OCI-LY1 (cell line): Measurements from ENCODE around the gene ZNF101.

ENCODE experiments used
- EZH2 ChIP-seq: fragments of 200-600 bp; sonication (generic), shearing (Covaris generic); IDR thresholded peaks from 2 replicates; pipeline ENCODE4 v1.8.0; 2017; ENCODE audit warnings: borderline replicate concordance, mixed run types, mild to moderate bottlenecking, antibody characterized with exemption, low read length, moderate library complexity, mixed read lengths
- TF ChIP-seq, protein P1 (sequence below): fragments of 200-600 bp; sonication (generic), shearing (Covaris generic); IDR thresholded peaks from 2 replicates; pipeline ENCODE4 v1.5.1; 2017; ENCODE audit warnings: mild to moderate bottlenecking, antibody characterized with exemption, low read length, moderate library complexity, mixed read lengths

DNA sequence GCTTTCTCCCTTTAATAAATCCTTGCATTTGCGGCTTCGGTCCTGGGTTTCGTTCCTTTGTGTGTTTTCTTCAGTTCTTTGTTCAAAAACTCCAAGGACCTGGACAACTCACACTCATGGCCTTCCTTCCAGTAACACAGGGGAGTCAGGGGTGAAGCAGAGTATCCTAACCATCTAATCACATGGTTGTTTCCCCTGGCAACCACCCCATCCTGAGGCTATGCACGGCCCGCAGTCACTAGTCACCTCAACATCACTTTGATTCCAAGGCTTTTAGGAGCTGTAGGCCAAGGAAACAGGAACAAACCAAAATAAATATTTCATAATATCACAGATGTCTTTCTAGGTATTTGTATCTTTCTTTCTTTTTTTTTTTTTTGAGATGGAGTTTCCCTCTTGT lies 28.9 kb downstream of the ZNF101 start:
- TF ChIP-seq, protein P1, sequence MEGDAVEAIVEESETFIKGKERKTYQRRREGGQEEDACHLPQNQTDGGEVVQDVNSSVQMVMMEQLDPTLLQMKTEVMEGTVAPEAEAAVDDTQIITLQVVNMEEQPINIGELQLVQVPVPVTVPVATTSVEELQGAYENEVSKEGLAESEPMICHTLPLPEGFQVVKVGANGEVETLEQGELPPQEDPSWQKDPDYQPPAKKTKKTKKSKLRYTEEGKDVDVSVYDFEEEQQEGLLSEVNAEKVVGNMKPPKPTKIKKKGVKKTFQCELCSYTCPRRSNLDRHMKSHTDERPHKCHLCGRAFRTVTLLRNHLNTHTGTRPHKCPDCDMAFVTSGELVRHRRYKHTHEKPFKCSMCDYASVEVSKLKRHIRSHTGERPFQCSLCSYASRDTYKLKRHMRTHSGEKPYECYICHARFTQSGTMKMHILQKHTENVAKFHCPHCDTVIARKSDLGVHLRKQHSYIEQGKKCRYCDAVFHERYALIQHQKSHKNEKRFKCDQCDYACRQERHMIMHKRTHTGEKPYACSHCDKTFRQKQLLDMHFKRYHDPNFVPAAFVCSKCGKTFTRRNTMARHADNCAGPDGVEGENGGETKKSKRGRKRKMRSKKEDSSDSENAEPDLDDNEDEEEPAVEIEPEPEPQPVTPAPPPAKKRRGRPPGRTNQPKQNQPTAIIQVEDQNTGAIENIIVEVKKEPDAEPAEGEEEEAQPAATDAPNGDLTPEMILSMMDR, result no peak
- no peak for TF ChIP-seq EZH2
